Endometrial microvascular endothelial cells (primary cell): ENCODE results near the gene ATF3. TPM values are rescaled to one million over a fixed set of nuclear protein-coding genes. Genes with fewer than 3 reads are reported as not detected.

Experiments used
- in situ Hi-C: cut with HindIII; loops from 2 replicates; pipeline ENCODE4 v1.10.0; 2017; ENCODE audit warnings: low sequenced_read_pairs, low pct_unique_long_range_greater_than_20kb; ENCODE audit errors: inconsistent ontology term
- total RNA-seq: library from RNA; depleted of rRNA; stranded (reverse); fragments of >200 nt; gene quantifications from one replicate; pipeline ENCODE4 v1.2.3, GENCODE V29; 2015; ENCODE audit errors: inconsistent ontology term

ATF3 gene
- total RNA-seq, 1 donor from 2014 or later = 2.6 TPM

GRCh38 chr1:212584092-212584886 is 24.3 kb upstream of the ATF3 start:
- in situ Hi-C loops = no loop called here

GRCh38 chr1:212585210-212585609 is 23.4 kb upstream of the ATF3 start:
- in situ Hi-C loops = no loop called here

GRCh38 chr1:212586206-212587015 is 22.1 kb upstream of the ATF3 start:
- in situ Hi-C loops = no loop called here

GRCh38 chr1:212587016-212587887 is 21.3 kb upstream of the ATF3 start:
- in situ Hi-C loops = no loop called here

GRCh38 chr1:212587888-212588510 is 20.6 kb upstream of the ATF3 start:
- in situ Hi-C loops = no loop called here

GRCh38 chr1:212589446-212589845 is 19.1 kb upstream of the ATF3 start:
- in situ Hi-C loops = no loop called here

- in situ Hi-C loops = no loop called here
These were observed 16.6 kb upstream of the ATF3 start for GRCh38 chr1:212591922-212592321.

- in situ Hi-C loops = no loop called here
These were observed 14.7 kb upstream of the ATF3 start for GRCh38 chr1:212593821-212594251.

GRCh38 chr1:212594640-212595039 is 13.9 kb upstream of the ATF3 start:
- in situ Hi-C loops = no loop called here

- in situ Hi-C loops = no loop called here
These were observed 13.3 kb upstream of the ATF3 start for GRCh38 chr1:212595229-212595628.

- in situ Hi-C loops = no loop called here
These were observed 12.5 kb upstream of the ATF3 start for GRCh38 chr1:212595787-212596714.

- in situ Hi-C loops = no loop called here
These were observed 11.8 kb upstream of the ATF3 start for GRCh38 chr1:212596798-212597197.

- in situ Hi-C loops = no loop called here
These were observed 11.1 kb upstream of the ATF3 start for GRCh38 chr1:212597487-212597886.

- in situ Hi-C loops = no loop called here
These were observed 8.3 kb upstream of the ATF3 start for GRCh38 chr1:212600071-212600915.

- in situ Hi-C loops = no loop called here
These were observed 7.6 kb upstream of the ATF3 start for GRCh38 chr1:212600980-212601379.

GRCh38 chr1:212601524-212601923 is 7.0 kb upstream of the ATF3 start:
- in situ Hi-C loops = no loop called here
